Suprapubic skin (tissue), 4 donors: Measurements from ENCODE around the gene LHFPL6. TPM values are rescaled to one million over a fixed set of nuclear protein-coding genes. Genes with fewer than 3 reads are reported as not detected.

Experiments
- DNase-seq, 2 donors: peaks; one replicate each; pipeline ENCODE4 v3.0.0-alpha.2; 2019; ENCODE audit warnings: low spot score in 2 of 2
- H3K27ac ChIP-seq: fragments of 200-600 bp; sonication (generic); one replicate; pipeline ENCODE4 v1.5.1; 2019
- H3K27me3 ChIP-seq: fragments of 200-600 bp; sonication (generic); one replicate; pipeline ENCODE4 v1.5.1; 2019
- H3K36me3 ChIP-seq: fragments of 200-600 bp; sonication (generic); one replicate; pipeline ENCODE4 v1.5.1; 2019
- H3K4me1 ChIP-seq: fragments of 200-600 bp; sonication (generic); one replicate; pipeline ENCODE4 v1.5.1; 2019
- H3K4me3 ChIP-seq: fragments of 200-600 bp; sonication (generic); one replicate; pipeline ENCODE4 v1.5.1; 2019; ENCODE audit warnings: mild to moderate bottlenecking
- H3K9me3 ChIP-seq: fragments of 200-600 bp; sonication (generic); one replicate; pipeline ENCODE4 v1.5.1; 2019
- CTCF ChIP-seq, 2 donors: fragments of 200-600 bp in 1 of 2; fragments of 450-650 bp in 1 of 2; sonication (generic) in 1 of 2; IDR thresholded peaks; one replicate each; pipeline ENCODE4 v1.5.1; 2016 to 2019; ENCODE audit warnings: antibody characterized with exemption in 2 of 2, mild to moderate bottlenecking in 1 of 2, moderate library complexity in 1 of 2
- EP300 ChIP-seq: sonication (generic); formaldehyde crosslinking; IDR thresholded peaks from one replicate; pipeline ENCODE4 v1.6.1; 2017; ENCODE audit warnings: antibody characterized with exemption
- POLR2A ChIP-seq, 2 donors: fragments of 450-650 bp; IDR thresholded peaks; one replicate each; pipeline ENCODE4 v1.6.1; 2017; ENCODE audit warnings: antibody characterized with exemption in 2 of 2, mild to moderate bottlenecking in 2 of 2, moderate library complexity in 2 of 2
- POLR2AphosphoS5 ChIP-seq, 3 donors: sonication (generic); formaldehyde crosslinking; IDR thresholded peaks; one replicate each; pipeline ENCODE4 v1.6.1; 2017; ENCODE audit warnings: antibody characterized with exemption in 3 of 3
- WGBS: methylation state at CpG from one replicate; pipeline ENCODE4 v1.1.5; 2018; 5-methylcytosine and 5-hydroxymethylcytosine counted together
- total RNA-seq, 4 donors: library from RNA; depleted of rRNA; stranded (reverse); fragments of >200 nt; gene quantifications; one replicate each; pipeline ENCODE4 v1.1.0, GENCODE V29; 2016

LHFPL6 gene
- total RNA-seq, 4 donors from 2014 or later = 10.6 to 21.0 (median 15.6) TPM

GRCh38 chr13:39527301-39527700, 75.7 kb downstream of the LHFPL6 start:
- no peak overlapping the region for H3K4me3 ChIP-seq
- no peak overlapping the region for H3K27ac ChIP-seq
- no peaks in the 10 kb centered on the region for H3K9me3 ChIP-seq
- DNase-seq = no peak
- H3K36me3 ChIP-seq = no peaks in the 10 kb centered on the region
- 86% methylated on average over 3 of the region's 3 CpGs for WGBS
- H3K4me1 ChIP-seq = peaks cover 14% of the 10 kb centered on the region
- no peaks in the 10 kb centered on the region for H3K27me3 ChIP-seq
- TF ChIP-seq POLR2AphosphoS5 (IDR thresholded peaks at IDR 0.05) = no peak
- TF ChIP-seq POLR2A (IDR thresholded peaks at IDR 0.05) = no peak
- TF ChIP-seq CTCF (IDR thresholded peaks at IDR 0.05) = no peak
- no peak for TF ChIP-seq EP300

GRCh38 chr13:39526499-39526898, 76.5 kb downstream of the LHFPL6 start:
- Histone ChIP-seq H3K4me3 (no peak overlapping the region), H3K27me3 (no peaks in the 10 kb centered on the region), H3K36me3 (no peaks in the 10 kb centered on the region), H3K27ac (no peak overlapping the region), H3K4me1 (peaks cover 12% of the 10 kb centered on the region), H3K9me3 (no peaks in the 10 kb centered on the region)
- TF ChIP-seq EP300 (no peak), CTCF (IDR thresholded peaks at IDR 0.05) (no peak)
- no peak for DNase-seq
- 90% methylated on average over 8 of the region's 8 CpGs for WGBS

- H3K9me3 ChIP-seq = no peaks in the 10 kb centered on the region
- no peak for TF ChIP-seq EP300
- TF ChIP-seq POLR2A (IDR thresholded peaks at IDR 0.05) = no peak
- TF ChIP-seq POLR2AphosphoS5 (IDR thresholded peaks at IDR 0.05) = no peak
- TF ChIP-seq CTCF (IDR thresholded peaks at IDR 0.05) = no peak
- no peaks in the 10 kb centered on the region for H3K36me3 ChIP-seq
- H3K4me3 ChIP-seq = no peak overlapping the region
- DNase-seq = no peak
- 74% methylated on average over 1 of the region's 1 CpG for WGBS
- no peaks in the 10 kb centered on the region for H3K27me3 ChIP-seq
- H3K27ac ChIP-seq = no peak overlapping the region
- peaks cover 9% of the 10 kb centered on the region for H3K4me1 ChIP-seq
Measured at GRCh38 chr13:39525506-39525905, 77.5 kb downstream of the LHFPL6 start.

GRCh38 chr13:39524795-39525194, 78.2 kb downstream of the LHFPL6 start:
- Histone ChIP-seq H3K4me3 (no peak overlapping the region), H3K36me3 (no peaks in the 10 kb centered on the region), H3K4me1 (peaks cover 9% of the 10 kb centered on the region), H3K27me3 (no peaks in the 10 kb centered on the region), H3K27ac (no peak overlapping the region), H3K9me3 (no peaks in the 10 kb centered on the region)
- TF ChIP-seq CTCF (IDR thresholded peaks at IDR 0.05) (no peak), POLR2A (IDR thresholded peaks at IDR 0.05) (no peak), EP300 (no peak), POLR2AphosphoS5 (IDR thresholded peaks at IDR 0.05) (no peak)
- 95% methylated on average over 4 of the region's 4 CpGs for WGBS
- no peak for DNase-seq

GRCh38 chr13:39522329-39522728, 80.7 kb downstream of the LHFPL6 start:
- no peaks in the 10 kb centered on the region for H3K9me3 ChIP-seq
- no peak overlapping the region for H3K4me3 ChIP-seq
- no peak for DNase-seq
- no peaks in the 10 kb centered on the region for H3K27me3 ChIP-seq
- WGBS = 98% methylated on average over 4 of the region's 4 CpGs
- TF ChIP-seq CTCF (IDR thresholded peaks at IDR 0.05) (no peak), EP300 (no peak), POLR2A (IDR thresholded peaks at IDR 0.05) (no peak), POLR2AphosphoS5 (IDR thresholded peaks at IDR 0.05) (no peak)
- H3K4me1 ChIP-seq = peaks cover 5% of the 10 kb centered on the region
- no peak overlapping the region for H3K27ac ChIP-seq
- H3K36me3 ChIP-seq = no peaks in the 10 kb centered on the region
